Dedifferentiated amniotic fluid mesenchymal stem cell (primary cell): ENCODE data around the gene CALHM5.
"Not testable (repeated sequence)": the region's sequence is repeated elsewhere in the genome, so short reads cannot be mapped to it uniquely, and the experiment has no call there.

Source experiments
- DNase-seq: peaks from one replicate; pipeline ENCODE4 v3.0.0-alpha.2; 2016; ENCODE audit errors: extremely low spot score

Gene CALHM5, protein sequence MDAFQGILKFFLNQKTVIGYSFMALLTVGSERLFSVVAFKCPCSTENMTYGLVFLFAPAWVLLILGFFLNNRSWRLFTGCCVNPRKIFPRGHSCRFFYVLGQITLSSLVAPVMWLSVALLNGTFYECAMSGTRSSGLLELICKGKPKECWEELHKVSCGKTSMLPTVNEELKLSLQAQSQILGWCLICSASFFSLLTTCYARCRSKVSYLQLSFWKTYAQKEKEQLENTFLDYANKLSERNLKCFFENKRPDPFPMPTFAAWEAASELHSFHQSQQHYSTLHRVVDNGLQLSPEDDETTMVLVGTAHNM

DNA sequence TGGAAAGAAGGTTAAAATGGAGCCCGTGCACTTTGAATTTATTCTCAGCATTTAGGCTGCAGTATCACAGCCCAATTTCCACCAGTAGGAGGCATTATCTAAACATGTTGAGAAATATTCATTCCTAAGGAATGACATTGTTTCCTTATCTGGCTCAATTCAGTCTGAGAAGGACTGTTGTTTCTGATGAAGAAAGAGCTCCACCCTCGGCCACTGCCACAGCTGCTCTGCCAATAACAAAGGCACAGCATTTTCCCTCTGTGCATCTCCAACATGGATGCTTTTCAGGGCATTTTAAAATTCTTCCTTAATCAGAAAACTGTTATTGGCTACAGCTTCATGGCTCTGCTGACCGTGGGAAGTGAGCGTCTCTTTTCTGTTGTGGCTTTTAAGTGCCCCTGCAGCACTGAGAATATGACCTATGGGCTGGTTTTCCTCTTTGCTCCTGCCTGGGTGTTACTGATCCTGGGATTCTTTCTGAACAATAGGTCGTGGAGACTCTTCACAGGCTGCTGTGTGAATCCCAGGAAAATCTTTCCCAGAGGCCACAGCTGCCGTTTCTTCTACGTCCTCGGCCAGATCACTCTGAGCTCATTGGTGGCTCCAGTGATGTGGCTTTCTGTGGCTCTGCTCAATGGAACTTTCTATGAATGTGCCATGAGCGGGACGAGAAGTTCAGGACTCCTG lies at the start of gene CALHM5:
TSS of gene CALHM5 (plus strand) at position 216 of the 687 bp plus-strand sequence. CDS start at position 274, 58 bp downstream.
- DNase-seq, result peak; percentile 97

- no peak for DNase-seq
These were observed 49.2 kb upstream of the CALHM5 start for GRCh38 chr6:116461932-116462885.

DNA sequence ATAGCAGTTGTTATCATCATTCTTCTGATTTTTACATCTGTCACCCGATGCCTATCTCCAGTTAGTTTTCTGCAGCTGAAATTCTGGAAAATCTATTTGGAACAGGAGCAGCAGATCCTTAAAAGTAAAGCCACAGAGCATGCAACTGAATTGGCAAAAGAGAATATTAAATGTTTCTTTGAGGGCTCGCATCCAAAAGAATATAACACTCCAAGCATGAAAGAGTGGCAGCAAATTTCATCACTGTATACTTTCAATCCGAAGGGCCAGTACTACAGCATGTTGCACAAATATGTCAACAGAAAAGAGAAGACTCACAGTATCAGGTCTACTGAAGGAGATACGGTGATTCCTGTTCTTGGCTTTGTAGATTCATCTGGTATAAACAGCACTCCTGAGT lies 48.1 kb upstream of the CALHM5 start:
- no peak for DNase-seq

GRCh38 chr6:116465246-116465645 lies 46.2 kb upstream of the CALHM5 start:
- no peak for DNase-seq

GRCh38 chr6:116467096-116467495 lies 44.3 kb upstream of the CALHM5 start:
- no peak for DNase-seq

DNA sequence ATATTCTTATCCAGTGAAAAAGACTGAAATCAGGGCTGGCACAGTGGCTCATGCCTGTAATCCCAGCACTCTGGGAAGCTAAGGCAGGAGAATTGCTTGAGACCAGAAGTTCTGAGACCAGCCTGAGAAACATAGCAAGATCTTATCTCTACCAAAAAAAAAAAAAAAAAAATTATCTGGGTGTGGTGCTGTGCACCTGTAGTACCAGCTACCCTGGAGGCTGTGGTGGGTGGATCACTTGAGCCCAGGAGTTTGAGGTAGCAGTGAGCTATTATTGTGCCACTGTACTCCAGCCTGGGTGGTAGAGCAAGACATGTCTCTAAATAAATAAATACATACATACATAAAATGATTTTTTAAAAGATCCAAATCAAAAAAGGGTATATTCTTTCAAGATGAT lies 43.9 kb upstream of the CALHM5 start:
- no peak for DNase-seq

DNA sequence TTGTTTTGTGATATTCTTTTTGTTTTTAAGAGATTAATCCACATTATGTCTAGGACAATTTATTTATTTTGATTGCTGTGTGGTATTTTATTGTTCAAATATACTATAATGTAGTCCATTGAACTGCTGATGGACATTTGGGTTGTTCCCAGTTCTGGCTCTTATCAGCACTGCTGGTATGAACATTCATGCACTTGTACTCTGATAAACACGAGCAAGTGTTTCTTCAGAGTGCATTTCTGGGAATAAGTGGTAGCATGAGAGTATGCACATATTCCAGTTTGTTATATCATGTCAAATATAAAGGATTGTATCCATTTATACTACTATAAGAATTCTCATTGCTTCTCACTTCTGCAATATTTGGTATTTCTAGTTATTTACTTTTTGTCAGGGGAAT lies 43.1 kb upstream of the CALHM5 start:
- no peak for DNase-seq

GRCh38 chr6:116471531-116471930 lies 39.9 kb upstream of the CALHM5 start:
- DNase-seq, result no peak

GRCh38 chr6:116472706-116473105 lies 38.7 kb upstream of the CALHM5 start:
- DNase-seq, result no peak

DNA sequence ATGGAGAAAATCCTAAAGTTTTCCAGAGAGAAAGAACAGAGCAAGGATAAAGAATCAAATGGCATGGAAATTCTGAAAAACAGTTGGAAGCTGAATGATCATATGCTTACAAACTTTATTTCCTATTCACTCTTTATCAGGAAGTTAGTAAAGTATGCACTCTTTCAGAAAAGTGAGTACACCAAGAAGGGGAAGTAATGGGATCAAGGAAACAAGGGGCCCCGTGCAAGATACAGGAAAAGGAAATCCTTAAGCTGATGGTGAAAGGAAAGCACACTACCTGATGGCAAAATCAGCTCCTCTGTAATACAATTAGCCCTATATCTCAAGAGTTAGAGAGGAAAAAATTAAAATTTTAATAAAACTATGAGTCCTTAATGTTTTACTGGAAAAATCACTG lies 36.3 kb upstream of the CALHM5 start:
- DNase-seq, result no peak

DNA sequence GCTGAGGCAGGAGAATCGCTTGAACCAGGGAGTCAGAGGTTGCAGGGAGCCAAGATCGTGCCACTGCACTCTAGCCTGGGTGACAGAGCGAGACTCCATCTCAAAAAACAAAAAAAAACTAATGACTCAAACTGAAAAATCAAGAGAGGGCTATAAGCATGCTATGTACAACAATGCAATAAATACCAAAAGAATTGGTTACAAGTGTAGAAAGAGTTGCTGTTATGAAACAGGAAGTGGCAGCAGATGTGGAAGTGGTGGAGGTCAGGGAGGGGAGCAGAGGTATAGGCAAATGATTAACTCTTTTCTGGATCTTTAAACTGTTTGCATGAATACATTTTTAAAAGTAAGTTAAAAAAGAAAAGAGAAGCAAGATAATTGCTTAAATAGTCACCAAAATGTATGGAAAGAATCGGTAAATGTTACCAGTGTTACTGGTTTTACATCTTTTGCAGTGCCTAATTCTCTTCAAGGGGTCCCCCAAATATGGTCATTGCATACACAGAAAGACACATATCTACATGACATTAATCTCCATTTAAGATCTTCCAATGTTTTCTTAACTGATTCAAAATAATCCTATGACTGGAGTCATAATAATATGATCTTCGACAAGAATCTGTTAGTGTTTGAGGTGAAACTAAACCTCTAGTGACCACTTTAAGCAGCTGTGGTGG lies 35.3 kb upstream of the CALHM5 start:
- DNase-seq, result no peak

GRCh38 chr6:116482780-116483179 lies 28.7 kb upstream of the CALHM5 start:
- DNase-seq, result no peak

- DNase-seq, result no peak
These were observed 27.8 kb upstream of the CALHM5 start for GRCh38 chr6:116483616-116484015.

DNA sequence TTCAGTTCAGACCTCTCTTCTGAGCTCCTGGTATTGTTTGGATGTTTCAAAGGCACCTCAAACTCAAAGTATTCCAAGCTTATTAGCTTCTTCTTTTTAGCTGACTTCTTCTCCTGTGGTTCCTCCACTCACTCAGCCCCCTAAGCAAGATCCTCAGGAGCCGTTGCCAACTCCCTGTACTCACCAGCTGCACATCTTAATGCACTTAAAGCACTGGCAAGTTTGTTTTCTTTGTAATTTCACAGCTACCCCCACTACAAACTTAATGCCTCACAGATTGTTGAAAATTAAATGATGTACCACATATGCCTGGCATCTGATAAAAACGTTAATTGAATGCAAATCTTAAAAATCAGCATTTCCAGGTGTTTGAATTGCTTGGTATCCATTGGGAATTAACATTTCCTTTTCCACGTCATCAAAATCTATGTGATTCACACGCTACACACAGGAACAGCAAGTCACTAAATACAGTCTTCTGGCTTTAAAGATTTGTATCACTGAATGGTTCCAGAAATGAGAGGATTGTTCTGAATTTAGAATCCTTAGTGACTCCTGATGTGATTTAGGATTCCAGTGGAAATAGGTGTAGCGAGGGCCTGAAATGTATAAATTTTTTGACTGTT lies 25.8 kb upstream of the CALHM5 start:
- DNase-seq, result no peak

- no peak for DNase-seq
These were observed 19.7 kb upstream of the CALHM5 start for GRCh38 chr6:116491610-116492330.

- DNase-seq, result no peak
These were observed 18.9 kb upstream of the CALHM5 start for GRCh38 chr6:116492331-116493067.

GRCh38 chr6:116495161-116495560 lies 16.3 kb upstream of the CALHM5 start:
- DNase-seq, result not testable (repeated sequence)

- no peak for DNase-seq
These were observed 14.2 kb upstream of the CALHM5 start for GRCh38 chr6:116497113-116497676.

DNA sequence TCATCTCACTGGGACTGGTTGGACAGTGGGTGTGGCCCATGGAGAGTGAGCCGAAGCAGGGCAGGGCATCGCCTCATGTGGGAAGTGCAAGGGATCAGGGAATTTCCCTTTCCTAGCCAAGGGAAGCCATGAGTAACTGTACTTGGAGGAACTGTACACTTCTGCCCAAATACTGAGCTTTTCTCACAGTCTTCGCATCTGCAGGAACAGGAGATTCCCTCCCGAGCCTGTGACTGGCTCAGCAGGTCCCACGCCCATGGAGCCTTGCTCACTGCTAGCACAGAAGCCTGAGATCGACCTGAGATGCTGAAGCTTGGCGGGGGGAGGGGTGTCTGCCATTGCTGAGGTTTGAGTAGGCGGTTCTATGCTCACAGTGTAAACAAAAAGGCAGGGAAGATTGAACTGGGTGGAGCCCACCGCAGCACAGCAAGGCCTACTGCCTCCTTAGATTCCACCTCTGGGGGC lies 10.4 kb upstream of the CALHM5 start:
- no peak for DNase-seq
